MM.1S (cell line): Measurements from ENCODE around the gene SNN.

Source experiments
- DNase-seq: peaks from one replicate; pipeline ENCODE4 v3.0.0-alpha.2; 2015
- H2AFZ ChIP-seq: fragments of 300-600 bp; sonication (generic); 2 replicates; pipeline ENCODE4 v1.6.0; 2016; ENCODE audit warnings: antibody characterized with exemption, low read length
- H3F3A ChIP-seq: fragments of 300-600 bp; sonication (generic); 2 replicates; pipeline ENCODE4 v1.6.1; 2016; ENCODE audit warnings: mild to moderate bottlenecking, antibody characterized with exemption, low read length, moderate library complexity, mixed read lengths; ENCODE audit not compliant: insufficient read depth
- H3K27ac ChIP-seq: fragments of 300-600 bp; sonication (generic); 2 replicates; pipeline ENCODE4 v1.5.1; 2016; ENCODE audit warnings: mild to moderate bottlenecking, low read length
- H3K27me3 ChIP-seq: fragments of 300-600 bp; sonication (generic); replicated peaks from 2 replicates; pipeline ENCODE4 v1.6.0; 2016; ENCODE audit warnings: low read length; ENCODE audit not compliant: insufficient read depth
- H3K36me3 ChIP-seq: fragments of 300-600 bp; sonication (generic); replicated peaks from 2 replicates; pipeline ENCODE4 v1.6.1; 2016; ENCODE audit warnings: mild to moderate bottlenecking, low read length, mixed read lengths; ENCODE audit not compliant: insufficient read depth
- H3K4me1 ChIP-seq: fragments of 300-600 bp; sonication (generic); 2 replicates; pipeline ENCODE4 v1.6.1; 2016; ENCODE audit warnings: low read length, mixed read lengths
- H3K4me2 ChIP-seq: fragments of 300-600 bp; sonication (generic); 2 replicates; pipeline ENCODE4 v1.6.0; 2016; ENCODE audit warnings: low read depth, low read length
- H3K4me3 ChIP-seq: fragments of 300-600 bp; sonication (generic); 2 replicates; pipeline ENCODE4 v1.5.1; 2016; ENCODE audit warnings: low read length, mixed read lengths
- H3K79me2 ChIP-seq: fragments of 300-600 bp; sonication (generic); 2 replicates; pipeline ENCODE4 v1.6.1; 2016; ENCODE audit warnings: mixed run types, low read length, mixed read lengths
- H3K9ac ChIP-seq: fragments of 300-600 bp; sonication (generic); 2 replicates; pipeline ENCODE4 v1.6.1; 2016; ENCODE audit warnings: low read length, mixed read lengths
- H3K9me2 ChIP-seq: fragments of 300-600 bp; sonication (generic); replicated peaks from 2 replicates; pipeline ENCODE4 v1.6.1; 2016; ENCODE audit warnings: mild to moderate bottlenecking, low read length, mixed read lengths; ENCODE audit not compliant: insufficient read depth
- H3K9me3 ChIP-seq: fragments of 300-600 bp; sonication (generic); replicated peaks from 2 replicates; pipeline ENCODE4 v1.6.1; 2016; ENCODE audit warnings: mild to moderate bottlenecking, low read length, mixed read lengths; ENCODE audit not compliant: insufficient read depth
- H4K20me1 ChIP-seq: fragments of 300-600 bp; sonication (generic); 2 replicates; pipeline ENCODE4 v1.6.1; 2016; ENCODE audit warnings: mild to moderate bottlenecking, low read length, moderate library complexity, mixed read lengths; ENCODE audit not compliant: insufficient read depth
- CTCF ChIP-seq: fragments of 300-600 bp; sonication (generic); IDR thresholded peaks from 2 replicates; pipeline ENCODE4 v1.5.1; 2016; ENCODE audit warnings: antibody characterized with exemption, low read length, mixed read lengths
- EZH2 ChIP-seq: fragments of 300-600 bp; sonication (generic); optimal IDR thresholded peaks from 2 replicates; pipeline ENCODE3; 2017; ENCODE audit warnings: low read depth, mild to moderate bottlenecking, antibody characterized with exemption, low read length, mixed read lengths
- EZH2phosphoT487 ChIP-seq: fragments of 300-600 bp; sonication (generic); IDR thresholded peaks from 2 replicates; pipeline ENCODE4 v1.6.1; 2018; ENCODE audit warnings: antibody characterized with exemption, low read length

Gene SNN

GRCh38 chr16:11712122-11712521 lies 43.9 kb downstream of the SNN start:
- Histone ChIP-seq H2AFZ (no peak overlapping the region), H3K4me3 (no peak overlapping the region), H3K27ac (peak overlapping the region; percentile 41; the same call in 1 of the 2 replicates), H4K20me1 (peaks cover 10% of the 10 kb centered on the region; the same call in 1 of the 2 replicates), H3K9me2 (no peaks in the 10 kb centered on the region), H3K9ac (no peak overlapping the region), H3K27me3 (no peaks in the 10 kb centered on the region), H3K79me2 (peaks cover 98% of the 10 kb centered on the region), H3K4me2 (no peak overlapping the region; the same call in 1 of the 2 replicates), H3K4me1 (peaks cover 86% of the 10 kb centered on the region), H3K9me3 (no peaks in the 10 kb centered on the region), H3F3A (peaks cover 96% of the 10 kb centered on the region), H3K36me3 (peaks cover 35% of the 10 kb centered on the region)
- TF ChIP-seq EZH2: no peak
- no peak for DNase-seq

DNA sequence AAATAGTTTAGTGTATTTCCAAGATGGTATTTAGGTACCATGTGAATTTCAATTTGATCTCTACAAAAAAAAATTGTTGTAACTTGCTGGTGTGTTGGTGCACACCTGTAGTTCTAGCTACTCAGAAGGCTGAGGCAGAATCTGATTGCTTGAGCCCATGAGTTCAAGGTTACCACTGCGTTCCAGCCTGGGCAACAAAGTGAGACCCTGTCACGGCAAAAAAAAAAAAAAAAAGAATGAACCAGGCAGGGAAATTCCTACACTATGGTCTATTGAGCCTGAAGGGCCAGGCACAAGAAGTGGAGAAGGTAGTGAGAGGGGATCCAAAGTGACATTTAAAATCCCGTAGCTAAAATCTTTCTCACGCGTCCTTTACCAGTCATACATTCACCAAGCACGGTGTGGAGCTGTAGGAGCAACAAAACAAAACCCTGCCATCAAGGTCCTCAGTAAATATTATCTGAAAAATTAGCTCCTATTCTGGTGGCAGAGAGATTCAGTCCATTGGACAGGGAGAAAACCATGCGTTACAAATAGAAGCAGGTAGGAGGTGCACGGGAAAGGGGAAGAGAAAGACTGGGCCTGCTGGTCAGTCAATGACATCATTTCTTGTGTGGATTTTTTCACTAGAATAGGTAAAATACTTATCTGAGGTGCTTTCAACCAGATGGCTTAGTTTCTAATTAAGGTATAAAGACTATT lies 47.1 kb downstream of the SNN start:
- no peak for DNase-seq
- TF ChIP-seq EZH2phosphoT487 (no peak), CTCF (peak; percentile 9; the same call in 1 of the 2 replicates)
- peaks cover 100% of the 10 kb centered on the region for H3K79me2 ChIP-seq
- no peak overlapping the region for H3K4me3 ChIP-seq
- peaks cover 98% of the 10 kb centered on the region for H3F3A ChIP-seq
- H3K27me3 ChIP-seq: no peaks in the 10 kb centered on the region
- H3K36me3 ChIP-seq: peaks cover 32% of the 10 kb centered on the region
- H3K4me2 ChIP-seq: peak overlapping the region; percentile 11; the same call in 1 of the 2 replicates
- H4K20me1 ChIP-seq: peaks cover 13% of the 10 kb centered on the region; the same call in 1 of the 2 replicates
- no peak overlapping the region for H3K9ac ChIP-seq
- H3K9me3 ChIP-seq: no peaks in the 10 kb centered on the region
- no peak overlapping the region for H2AFZ ChIP-seq
- peaks cover 85% of the 10 kb centered on the region for H3K4me1 ChIP-seq
- peak overlapping the region; percentile 76; the same call in 1 of the 2 replicates for H3K27ac ChIP-seq
- no peaks in the 10 kb centered on the region for H3K9me2 ChIP-seq

DNA sequence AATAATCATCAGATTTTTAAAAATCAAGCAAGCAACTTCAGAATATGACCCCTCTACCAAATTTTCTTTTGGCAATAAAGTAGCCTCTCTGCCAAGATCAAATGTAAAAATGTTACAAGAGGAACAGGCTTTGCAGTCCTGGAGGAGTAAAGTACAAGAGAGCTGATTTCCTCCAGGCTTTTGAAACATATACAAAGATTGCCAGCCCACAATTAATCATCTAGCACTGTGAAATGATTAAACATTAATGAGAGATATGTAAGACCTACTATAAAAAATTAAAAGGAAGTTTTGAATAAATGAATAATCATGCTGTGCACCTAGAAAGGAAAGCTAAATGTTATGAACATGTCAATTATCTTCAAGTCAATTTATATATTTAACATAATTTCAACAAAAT lies 48.1 kb downstream of the SNN start:
- H3K4me1 ChIP-seq: peaks cover 81% of the 10 kb centered on the region
- peaks cover 99% of the 10 kb centered on the region for H3K79me2 ChIP-seq
- peaks cover 98% of the 10 kb centered on the region for H3F3A ChIP-seq
- no peaks in the 10 kb centered on the region for H3K9me2 ChIP-seq
- H3K27ac ChIP-seq: peak overlapping the region; percentile 76
- peak overlapping the region; percentile 28; the same call in 1 of the 2 replicates for H3K4me3 ChIP-seq
- peaks cover 8% of the 10 kb centered on the region; the same call in 1 of the 2 replicates for H4K20me1 ChIP-seq
- H2AFZ ChIP-seq: no peak overlapping the region
- peak overlapping the region; percentile 72 for H3K4me2 ChIP-seq
- no peaks in the 10 kb centered on the region for H3K27me3 ChIP-seq
- DNase-seq: no peak
- TF ChIP-seq CTCF (no peak), EZH2 (no peak), EZH2phosphoT487 (no peak)
- no peaks in the 10 kb centered on the region for H3K9me3 ChIP-seq
- peak overlapping the region; percentile 41 for H3K9ac ChIP-seq
- peaks cover 31% of the 10 kb centered on the region for H3K36me3 ChIP-seq

DNA sequence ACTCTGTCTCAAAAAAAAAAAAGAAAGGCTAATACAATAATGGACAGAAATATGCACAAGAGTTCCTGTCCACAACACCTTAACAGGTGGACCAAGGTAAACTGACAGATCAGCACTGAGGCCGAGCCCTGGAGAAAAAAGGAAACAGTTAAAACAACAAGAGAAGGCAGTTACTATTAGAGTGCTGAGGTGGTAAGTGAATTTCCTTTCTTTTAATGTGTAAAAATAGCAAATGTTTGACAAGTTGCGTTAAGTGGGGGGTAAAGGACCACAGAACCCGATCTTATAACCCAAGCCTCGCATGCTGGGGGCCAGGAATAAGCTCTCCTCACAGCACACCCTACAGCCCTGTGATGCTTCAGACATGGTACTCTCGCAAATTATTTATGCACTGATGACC lies 49.6 kb downstream of the SNN start:
- H3K27ac ChIP-seq: peak overlapping the region; percentile 76
- no peak for TF ChIP-seq EZH2
- no peak overlapping the region for H2AFZ ChIP-seq
- H3K4me3 ChIP-seq: no peak overlapping the region
- H3K4me1 ChIP-seq: peaks cover 82% of the 10 kb centered on the region
- peaks cover 99% of the 10 kb centered on the region for H3K79me2 ChIP-seq
- peak overlapping the region; percentile 72; the same call in 1 of the 2 replicates for H3K4me2 ChIP-seq
- peak; percentile 89 for DNase-seq
- H3F3A ChIP-seq: peaks cover 98% of the 10 kb centered on the region
- H3K36me3 ChIP-seq: peaks cover 37% of the 10 kb centered on the region
- H3K9ac ChIP-seq: peak overlapping the region; percentile 41; the same call in 1 of the 2 replicates
- H3K9me3 ChIP-seq: no peaks in the 10 kb centered on the region
- H3K27me3 ChIP-seq: no peaks in the 10 kb centered on the region
- H4K20me1 ChIP-seq: peaks cover 10% of the 10 kb centered on the region; the same call in 1 of the 2 replicates
- no peaks in the 10 kb centered on the region for H3K9me2 ChIP-seq
